Erythroblast (primary cell): ENCODE results near the gene WWP2.

Experiments used
- DNase-seq, 2 experiments: peaks; one replicate each; lab custom pipeline; 2025; lab: John Stamatoyannopoulos, UW
- GATA1 ChIP-seq: IDR thresholded peaks from 2 replicates; pipeline ENCODE4 v1.6.1; 2011; ENCODE audit warnings: low read depth, mild to moderate bottlenecking, control low read depth, low read length, moderate library complexity
- POLR2A ChIP-seq: IDR thresholded peaks from 2 replicates; pipeline ENCODE4 v1.6.1; 2011; ENCODE audit warnings: mild to moderate bottlenecking, low read length

WWP2 gene

DNA sequence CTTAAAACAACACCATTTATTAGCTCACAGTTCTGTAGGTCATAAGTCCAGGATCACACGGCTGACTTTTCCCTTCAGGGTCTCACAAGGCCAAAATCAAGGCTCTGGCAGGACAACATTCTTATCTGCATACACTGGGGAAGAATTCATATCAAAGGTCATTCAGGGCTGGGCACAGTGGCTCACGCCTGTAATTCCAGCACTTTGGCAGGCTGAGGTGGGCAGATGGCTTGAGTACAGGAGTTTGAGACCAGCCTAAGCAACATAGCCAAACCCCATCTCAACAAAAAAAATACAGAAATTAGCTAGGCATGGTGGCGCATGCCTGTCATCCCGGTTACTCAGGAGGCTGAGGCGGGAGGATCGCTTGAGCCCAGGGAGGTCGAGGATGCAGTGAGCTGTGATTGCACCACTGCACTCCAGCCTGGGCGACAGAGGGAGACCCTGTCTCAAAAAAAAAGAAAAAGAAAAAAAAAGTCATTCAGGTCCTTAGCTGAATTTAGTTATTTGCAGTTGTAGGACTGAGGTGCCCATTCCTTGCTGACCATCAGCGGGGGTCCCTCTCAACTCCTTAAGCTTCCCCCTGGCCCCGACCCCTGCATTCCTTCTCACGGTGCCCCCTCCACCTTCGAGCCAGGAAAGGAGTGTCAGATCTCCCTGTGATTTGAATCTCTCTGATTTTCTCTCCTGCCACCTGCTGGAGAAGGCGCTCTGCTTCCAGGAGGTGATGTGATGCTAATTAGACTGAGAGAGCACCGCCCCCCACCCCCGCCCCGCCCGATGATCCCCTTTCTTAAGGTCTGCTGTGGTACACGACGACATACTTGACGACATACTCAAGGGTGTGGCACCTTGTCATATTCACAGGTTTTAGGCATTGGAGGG lies 97.2 kb downstream of the WWP2 start:
- peak in 1 of 2 experiments; percentile 7 for DNase-seq
- TF ChIP-seq GATA1 (no peak), POLR2A (no peak)

DNA sequence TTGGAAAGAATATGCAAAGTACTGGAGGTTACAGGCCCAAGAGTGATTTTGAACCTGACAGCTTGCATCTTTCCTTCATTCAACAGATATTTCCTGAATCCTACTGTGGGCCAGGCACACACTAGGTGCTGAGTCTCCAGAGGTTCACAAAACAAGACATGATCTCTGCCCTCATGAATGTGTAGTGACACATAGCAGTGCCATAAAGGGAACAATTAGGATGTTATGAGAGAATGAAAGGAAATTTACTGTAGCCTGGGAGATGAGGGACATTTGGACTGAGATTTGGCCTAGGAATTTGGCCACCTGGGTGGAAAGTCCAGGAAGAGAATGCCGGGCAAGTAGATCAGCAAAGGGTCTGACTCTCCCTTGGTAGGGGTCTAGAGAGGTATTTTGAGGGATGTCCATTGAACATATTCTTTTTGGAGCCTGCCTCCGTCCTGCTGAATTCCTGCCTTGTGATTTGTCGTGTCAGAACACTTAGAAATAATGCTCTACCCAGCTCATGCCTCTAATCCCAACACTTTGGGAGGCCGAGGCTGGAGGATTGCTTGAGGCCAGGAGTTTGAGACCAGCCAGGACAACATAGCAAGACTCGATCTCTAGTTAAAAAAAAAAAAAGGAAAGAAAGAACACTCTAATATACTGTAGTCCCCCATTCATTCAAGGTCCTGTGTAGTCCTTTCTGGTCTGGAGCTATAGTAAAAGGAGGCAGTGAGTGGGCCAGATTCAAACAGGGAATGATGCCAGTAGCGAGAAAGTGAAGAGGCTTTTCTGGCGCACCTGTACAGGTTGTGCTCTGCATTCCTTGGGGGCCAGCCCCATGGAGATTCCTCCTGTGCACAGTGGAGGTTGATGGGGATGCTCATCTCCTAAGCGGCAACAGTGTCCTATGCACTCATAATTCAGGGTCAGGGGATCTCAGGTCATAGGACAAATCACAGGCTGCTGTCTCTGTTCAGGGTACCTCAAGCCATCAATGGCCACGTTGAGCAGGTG lies 98.4 kb downstream of the WWP2 start:
- TF ChIP-seq GATA1 (no peak), POLR2A (no peak)
- DNase-seq, result no peak

DNA sequence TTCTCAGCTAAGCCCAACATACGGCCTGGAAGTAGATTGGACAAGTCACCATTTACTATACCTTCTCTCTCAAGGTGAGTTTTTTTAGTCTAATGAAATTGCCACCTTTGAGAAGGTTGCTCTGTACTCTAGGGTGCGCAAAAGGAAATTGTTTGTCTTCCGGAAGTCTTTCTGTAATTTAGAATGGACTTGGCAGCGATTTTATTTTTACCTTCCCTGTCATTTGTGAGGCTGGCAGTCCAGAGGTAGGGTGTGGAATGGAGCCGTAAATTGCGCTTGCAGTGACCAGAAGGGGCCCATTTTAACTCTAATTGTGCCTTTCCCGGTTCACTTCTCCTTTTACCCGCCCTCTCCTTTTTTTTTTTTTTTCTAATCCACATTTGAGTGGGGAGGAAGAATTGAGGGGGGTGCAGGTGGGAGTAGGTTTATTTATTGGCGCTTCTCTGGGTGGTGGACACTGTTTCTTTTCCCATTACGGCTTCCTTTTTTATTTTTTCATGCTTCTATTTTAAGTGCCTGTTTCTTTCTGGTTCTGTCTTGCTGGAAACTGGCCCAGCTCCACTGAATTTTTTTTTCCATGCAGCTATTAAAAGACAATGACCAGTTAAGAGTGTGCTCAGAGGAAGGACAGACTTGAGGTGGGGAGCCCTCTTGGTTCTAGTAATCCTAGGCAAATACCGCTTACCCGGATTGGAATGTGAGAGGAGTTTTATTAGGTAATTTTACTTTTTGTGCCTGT lies 99.3 kb downstream of the WWP2 start:
- DNase-seq, result no peak
- no peak for TF ChIP-seq GATA1
- no peak for TF ChIP-seq POLR2A

DNA sequence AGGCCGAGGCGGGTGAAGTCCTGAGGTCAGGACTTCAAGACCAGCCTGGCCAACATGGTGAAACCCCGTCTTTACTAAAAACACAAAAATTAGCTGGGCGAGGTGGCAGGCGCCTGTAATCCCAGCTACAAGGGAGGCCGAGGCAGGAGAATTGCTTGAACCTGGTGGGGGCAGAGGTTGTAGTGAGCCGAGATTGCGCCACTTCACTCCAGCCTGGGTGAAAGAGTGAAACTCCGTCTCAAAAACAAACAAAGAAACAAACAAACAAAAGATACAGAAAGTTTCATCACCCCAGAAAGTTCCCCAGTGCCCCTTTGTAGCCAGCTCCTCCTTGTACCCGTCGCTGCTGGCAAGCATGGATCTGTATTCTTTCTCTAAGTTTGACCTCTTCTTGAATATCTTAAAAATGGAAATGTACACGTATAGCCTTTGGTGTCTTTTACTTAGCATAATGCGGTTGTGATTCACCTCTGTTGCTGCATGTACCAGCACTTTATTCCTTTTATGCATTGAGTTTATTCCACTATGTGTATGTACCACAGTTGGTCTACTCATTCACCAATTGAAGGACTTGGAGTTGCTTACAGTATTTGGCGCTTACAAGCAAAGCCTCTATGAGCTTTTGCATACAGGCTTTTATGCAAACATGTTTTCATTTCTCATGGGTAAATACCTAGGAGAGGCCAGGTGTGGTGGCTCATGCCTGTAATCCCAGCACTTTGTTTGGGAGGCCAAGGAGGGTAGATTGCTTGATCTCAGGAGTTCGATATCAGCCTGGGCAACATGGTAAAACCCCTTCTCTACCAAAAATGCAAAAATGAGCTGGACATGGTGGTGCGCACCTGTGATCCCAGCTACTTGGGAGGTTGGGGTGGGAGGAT lies 101.5 kb downstream of the WWP2 start:
- no peak for DNase-seq
- no peak for TF ChIP-seq POLR2A
- no peak for TF ChIP-seq GATA1

- DNase-seq, result peak; percentile 38 to 61
- no peak for TF ChIP-seq GATA1
- TF ChIP-seq POLR2A, result no peak
Measured at GRCh38 chr16:69865701-69866100, 103.6 kb downstream of the WWP2 start.

DNA sequence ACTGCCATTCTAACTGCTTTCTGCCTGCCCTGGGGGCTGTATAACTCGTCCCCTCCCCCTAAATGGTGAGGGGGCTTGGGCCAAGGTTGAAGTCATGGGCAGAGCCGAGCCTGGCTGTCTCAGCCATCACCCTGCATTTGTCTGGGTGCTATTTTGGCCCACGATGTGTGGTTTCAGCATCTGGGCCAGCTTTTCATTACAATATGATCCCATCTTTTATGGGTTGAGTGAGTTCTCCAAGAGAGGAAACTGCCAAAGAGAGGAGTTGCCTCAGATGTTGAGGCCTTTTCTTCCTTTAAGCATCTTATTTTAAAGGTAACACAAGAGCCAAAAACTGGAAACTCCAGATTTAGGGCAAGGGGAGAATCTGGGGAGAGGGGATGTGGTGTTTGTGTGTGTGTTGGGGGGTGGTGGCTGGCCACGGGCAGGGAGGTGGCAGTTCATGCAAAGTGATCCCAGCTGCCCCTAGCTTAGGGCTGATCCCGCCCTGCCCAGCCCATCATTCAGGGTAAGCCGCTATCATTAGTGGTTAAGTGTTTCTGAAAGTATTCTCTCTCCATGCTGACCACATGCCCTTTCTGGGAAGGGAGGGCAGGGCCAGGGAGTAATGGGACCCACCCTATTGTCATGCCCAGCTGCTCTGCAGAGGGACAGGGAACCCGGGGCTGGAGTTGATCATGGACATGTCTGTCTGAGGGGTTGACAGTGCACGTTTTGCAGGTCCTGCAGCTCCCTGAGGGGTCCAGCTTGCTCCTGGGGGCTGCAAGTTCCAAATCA lies 105.8 kb downstream of the WWP2 start:
- no peak for DNase-seq
- TF ChIP-seq POLR2A (no peak), GATA1 (no peak)

DNA sequence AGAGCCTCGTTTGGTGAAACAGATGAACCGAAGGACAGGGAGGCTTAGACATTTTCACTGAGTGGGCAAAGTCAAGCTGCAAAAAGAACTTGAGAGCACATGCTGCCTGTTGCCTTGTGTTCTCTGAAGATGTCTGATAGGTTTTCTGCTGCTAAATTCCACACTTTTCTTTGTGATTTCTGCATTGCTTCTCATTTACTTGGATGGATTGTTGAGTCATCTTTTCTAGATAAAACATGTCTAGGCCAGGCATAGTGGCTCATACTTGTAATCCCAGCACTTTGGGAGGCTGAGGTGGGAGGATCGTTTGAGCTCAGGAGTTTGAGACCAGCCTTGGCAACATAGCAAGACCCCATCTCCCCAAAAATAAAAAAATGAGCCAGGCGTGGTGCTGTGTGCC lies 108.6 kb downstream of the WWP2 start:
- no peak for DNase-seq

DNA sequence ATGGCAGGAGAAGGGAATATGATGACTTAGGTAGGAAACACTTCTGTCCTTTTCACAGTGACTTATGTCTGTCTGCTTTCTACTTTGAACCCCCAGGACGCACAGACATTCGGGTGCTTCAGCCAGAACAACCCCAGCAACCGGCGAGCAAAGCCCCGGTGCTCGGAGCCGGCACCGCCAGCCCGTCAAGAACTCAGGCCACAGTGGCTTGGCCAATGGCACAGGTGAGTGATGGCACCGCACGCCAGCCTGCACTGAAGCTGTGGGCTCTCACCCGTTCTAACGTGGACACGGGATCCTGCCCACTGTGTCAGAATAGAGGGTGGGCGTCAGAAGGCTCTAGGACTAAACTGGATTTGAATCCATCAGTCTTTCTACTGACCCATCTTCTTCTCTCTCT lies 109.6 kb downstream of the WWP2 start:
- TF ChIP-seq POLR2A (no peak), GATA1 (no peak)

More for the DNA sequence above, 108.6 kb downstream of the WWP2 start:
- no peak for TF ChIP-seq POLR2A
- TF ChIP-seq GATA1, result no peak

GRCh38 chr16:69872888-69873287 lies 110.8 kb downstream of the WWP2 start:
- no peak for DNase-seq
- TF ChIP-seq POLR2A (no peak), GATA1 (no peak)

More for the DNA sequence above, 109.6 kb downstream of the WWP2 start:
- DNase-seq, result no peak

GRCh38 chr16:69873783-69874182 lies 111.7 kb downstream of the WWP2 start:
- TF ChIP-seq GATA1 (no peak), POLR2A (no peak)
- no peak for DNase-seq

- DNase-seq, result no peak
- TF ChIP-seq POLR2A (no peak), GATA1 (no peak)
Measured at GRCh38 chr16:69874271-69874670, 112.1 kb downstream of the WWP2 start.
